ENCODE results near the gene OR1J1. TPM values are rescaled to one million over a fixed set of nuclear protein-coding genes. Genes with fewer than 3 reads are reported as not detected.

Gene OR1J1
- total RNA-seq, result not detected

GRCh38 chr9:122477826-122478225 lies at the start of gene OR1J1:
Gene OR1J1, minus strand, starts transcription at chr9:122477926. Its CDS starts 0 bp downstream, at chr9:122477926.
- intact Hi-C loops (cut with micrococcal nuclease), result no loop called here
- H3K4me1 Mint-ChIP-seq (ENCODE audit: low read depth), result no peaks in the 10 kb centered on the region
- H3K9me3 Mint-ChIP-seq, result no peaks in the 10 kb centered on the region
- H3K36me3 Mint-ChIP-seq (ENCODE audit: low read depth), result no peaks in the 10 kb centered on the region
- no peak for TF ChIP-seq CTCF (IDR thresholded peaks at IDR 0.05)
- peaks cover 25% of the 10 kb centered on the region for H3K27me3 Mint-ChIP-seq
- ChIA-PET CTCF (interaction anchor here (0.6 to 1.4 kb wide), 2 partner anchors 21 to 128 kb away, joined by 3 to 4 read pairs; no protein-coding TSS in a partner anchor), POLR2A (no interaction called here)
- ATAC-seq, result no peak
- DNase-seq, result no peak
- no peak within 1 kb of the TSS for H3K4me3 Mint-ChIP-seq
- H3K27ac Mint-ChIP-seq, result no peak within 1 kb of the TSS

- Mint-ChIP-seq H3K36me3 (ENCODE audit: low read depth) (no peaks in the 10 kb centered on the region), H3K4me1 (ENCODE audit: low read depth) (peaks cover 7% of the 10 kb centered on the region), H3K4me3 (no peak within 1 kb of the TSS), H3K9me3 (no peaks in the 10 kb centered on the region), H3K27ac (no peak within 1 kb of the TSS), H3K27me3 (peaks cover 12% of the 10 kb centered on the region)
- CTCF ChIA-PET, result interaction anchor here (0.6 kb wide), 1 partner anchor 191 kb away, joined by 3 read pairs; no protein-coding TSS in a partner anchor
- DNase-seq (no peak), ATAC-seq (no peak)
- intact Hi-C loops (cut with micrococcal nuclease), result no loop called here
- TF ChIP-seq CTCF (IDR thresholded peaks at IDR 0.05), result no peak
- POLR2A ChIA-PET, result no interaction called here
Measured at GRCh38 chr9:122527193-122527592, 49.5 kb upstream of the OR1J1 start, which contains the start of gene OR1N1. Gene OR1N1, minus strand, starts transcription at chr9:122527293. Its CDS starts 0 bp downstream, at chr9:122527293.

DNA sequence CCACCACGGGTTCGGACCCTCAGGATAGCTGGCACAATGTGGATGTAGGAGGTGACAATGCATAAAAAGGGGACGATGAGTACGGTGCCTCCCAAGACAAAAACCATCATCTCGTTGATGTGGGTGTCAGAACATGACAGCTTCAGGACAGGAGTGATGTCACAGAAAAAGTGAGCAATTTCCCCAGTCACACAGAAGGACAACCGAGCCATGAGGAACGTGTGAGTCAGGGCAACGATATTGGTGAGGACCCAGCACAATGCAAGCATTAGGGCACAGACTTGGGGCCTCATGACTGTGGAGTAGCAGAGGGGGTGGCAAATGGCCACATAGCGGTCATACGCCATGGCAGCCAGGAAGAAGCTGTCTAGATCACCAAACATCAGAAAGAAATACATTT lies 48.9 kb upstream of the OR1J1 start:
- ChIA-PET CTCF (interaction anchor here (0.6 kb wide), 1 partner anchor 192 kb away, joined by 3 read pairs; no protein-coding TSS in a partner anchor), POLR2A (no interaction called here)
- DNase-seq, result peak; percentile 40
- peaks cover 7% of the 10 kb centered on the region for H3K4me1 Mint-ChIP-seq (ENCODE audit: low read depth)
- ATAC-seq, result peak; percentile 81
- H3K36me3 Mint-ChIP-seq (ENCODE audit: low read depth), result no peaks in the 10 kb centered on the region
- no peaks in the 10 kb centered on the region for H3K9me3 Mint-ChIP-seq
- H3K4me3 Mint-ChIP-seq, result no peak overlapping the region
- intact Hi-C loops (cut with micrococcal nuclease), result no loop called here
- H3K27ac Mint-ChIP-seq, result no peak overlapping the region
- peaks cover 14% of the 10 kb centered on the region for H3K27me3 Mint-ChIP-seq
- TF ChIP-seq CTCF (IDR thresholded peaks at IDR 0.05), result no peak

- CTCF ChIA-PET, result no interaction called here
- no peaks in the 10 kb centered on the region for H3K9me3 Mint-ChIP-seq
- no peaks in the 10 kb centered on the region for H3K36me3 Mint-ChIP-seq (ENCODE audit: low read depth)
- H3K4me1 Mint-ChIP-seq (ENCODE audit: low read depth), result no peaks in the 10 kb centered on the region
- H3K4me3 Mint-ChIP-seq, result no peak overlapping the region
- DNase-seq (no peak), ATAC-seq (no peak)
- POLR2A ChIA-PET, result no interaction called here
- TF ChIP-seq CTCF (IDR thresholded peaks at IDR 0.05), result no peak
- no peak overlapping the region for H3K27ac Mint-ChIP-seq
- intact Hi-C loops (cut with micrococcal nuclease), result no loop called here
- peaks cover 13% of the 10 kb centered on the region for H3K27me3 Mint-ChIP-seq
Measured at GRCh38 chr9:122519376-122519775, 41.6 kb upstream of the OR1J1 start.

GRCh38 chr9:122518841-122519240 lies 41.1 kb upstream of the OR1J1 start, which contains the start of gene OR1J4:
Gene OR1J4, plus strand, starts transcription at chr9:122519141. Its CDS starts 0 bp downstream, at chr9:122519141.
- H3K9me3 Mint-ChIP-seq, result no peaks in the 10 kb centered on the region

More at GRCh38 chr9:122518841-122519240, 41.1 kb upstream of the OR1J1 start, which contains the start of gene OR1J4:
- no peaks in the 10 kb centered on the region for H3K36me3 Mint-ChIP-seq (ENCODE audit: low read depth)
- H3K27ac Mint-ChIP-seq, result no peak within 1 kb of the TSS
- no peak within 1 kb of the TSS for H3K4me3 Mint-ChIP-seq
- intact Hi-C loops (cut with micrococcal nuclease), result no loop called here
- ChIA-PET CTCF (no interaction called here), POLR2A (no interaction called here)
- H3K4me1 Mint-ChIP-seq (ENCODE audit: low read depth), result no peaks in the 10 kb centered on the region
- TF ChIP-seq CTCF (IDR thresholded peaks at IDR 0.05), result no peak
- DNase-seq (no peak), ATAC-seq (no peak)
- peaks cover 14% of the 10 kb centered on the region for H3K27me3 Mint-ChIP-seq
